ENCODE measurements around the gene NSDHL. TPM values are rescaled to one million over a fixed set of nuclear protein-coding genes. Genes with fewer than 3 reads are reported as not detected.
"Not testable (repeated sequence)": the region's sequence is repeated elsewhere in the genome, so short reads cannot be mapped to it uniquely, and the experiment has no call there.

Gene NSDHL
- total and polyA plus RNA-seq, 8 donors = 15.0 to 42.5 (median 18.3) TPM

DNA sequence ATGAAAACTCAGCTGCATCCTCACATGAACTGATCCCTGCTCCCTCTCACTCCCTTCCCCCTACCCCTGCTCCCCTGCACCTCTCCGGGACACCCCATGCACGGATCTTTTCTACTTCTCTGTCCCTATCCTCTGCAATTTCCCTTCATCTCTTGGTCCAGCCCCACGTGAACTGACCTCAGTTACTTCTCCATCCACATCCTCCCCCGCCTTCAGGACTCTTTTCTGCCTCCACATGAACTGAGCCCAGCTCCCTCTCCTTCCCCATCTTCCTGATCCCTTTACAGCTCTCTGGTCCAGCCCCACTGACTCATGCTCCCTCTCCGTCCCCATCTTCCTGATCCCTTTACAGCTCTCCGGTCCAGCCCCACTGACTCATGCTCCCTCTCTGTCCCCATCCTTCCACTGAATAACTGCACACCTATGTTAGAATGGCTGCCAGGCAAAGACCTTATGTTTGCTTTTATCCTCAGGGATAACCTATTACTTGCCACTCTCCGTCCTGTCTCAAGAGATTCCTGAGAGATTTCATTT lies 6.0 kb upstream of the NSDHL start:
- no peak for ATAC-seq
- H3K36me3 ChIP-seq = peaks cover 0 to 14% of the 10 kb centered on the region in 2 donors
- no peaks in the 10 kb centered on the region for H3K4me1 ChIP-seq
- H3K4me3 ChIP-seq = no peak overlapping the region
- intact Hi-C loops (cut with DNase I) = no loop called here
- TF ChIP-seq, protein P1, sequence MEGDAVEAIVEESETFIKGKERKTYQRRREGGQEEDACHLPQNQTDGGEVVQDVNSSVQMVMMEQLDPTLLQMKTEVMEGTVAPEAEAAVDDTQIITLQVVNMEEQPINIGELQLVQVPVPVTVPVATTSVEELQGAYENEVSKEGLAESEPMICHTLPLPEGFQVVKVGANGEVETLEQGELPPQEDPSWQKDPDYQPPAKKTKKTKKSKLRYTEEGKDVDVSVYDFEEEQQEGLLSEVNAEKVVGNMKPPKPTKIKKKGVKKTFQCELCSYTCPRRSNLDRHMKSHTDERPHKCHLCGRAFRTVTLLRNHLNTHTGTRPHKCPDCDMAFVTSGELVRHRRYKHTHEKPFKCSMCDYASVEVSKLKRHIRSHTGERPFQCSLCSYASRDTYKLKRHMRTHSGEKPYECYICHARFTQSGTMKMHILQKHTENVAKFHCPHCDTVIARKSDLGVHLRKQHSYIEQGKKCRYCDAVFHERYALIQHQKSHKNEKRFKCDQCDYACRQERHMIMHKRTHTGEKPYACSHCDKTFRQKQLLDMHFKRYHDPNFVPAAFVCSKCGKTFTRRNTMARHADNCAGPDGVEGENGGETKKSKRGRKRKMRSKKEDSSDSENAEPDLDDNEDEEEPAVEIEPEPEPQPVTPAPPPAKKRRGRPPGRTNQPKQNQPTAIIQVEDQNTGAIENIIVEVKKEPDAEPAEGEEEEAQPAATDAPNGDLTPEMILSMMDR (IDR thresholded peaks at IDR 0.05) = no peak
- no peaks in the 10 kb centered on the region for H3K9me3 ChIP-seq
- H3K27ac ChIP-seq = no peak overlapping the region
- H3K27me3 ChIP-seq = no peaks in the 10 kb centered on the region
- DNase-seq = no peak

GRCh38 chrX:152831391-152831790 lies 528 bp downstream of the NSDHL start:
- Histone ChIP-seq H3K27ac (peak overlapping the region in 1 of 2 donors; percentile 80), H3K36me3 (peaks cover 0 to 23% of the 10 kb centered on the region in 2 donors), H3K27me3 (no peaks in the 10 kb centered on the region), H3K4me1 (no peaks in the 10 kb centered on the region), H3K4me3 (peak overlapping the region; percentile 45 to 56), H3K9me3 (no peaks in the 10 kb centered on the region)
- ATAC-seq = no peak
- TF ChIP-seq, protein P1 (IDR thresholded peaks at IDR 0.05) = no peak
- no peak for DNase-seq
- intact Hi-C loops (cut with DNase I) = no loop called here

DNA sequence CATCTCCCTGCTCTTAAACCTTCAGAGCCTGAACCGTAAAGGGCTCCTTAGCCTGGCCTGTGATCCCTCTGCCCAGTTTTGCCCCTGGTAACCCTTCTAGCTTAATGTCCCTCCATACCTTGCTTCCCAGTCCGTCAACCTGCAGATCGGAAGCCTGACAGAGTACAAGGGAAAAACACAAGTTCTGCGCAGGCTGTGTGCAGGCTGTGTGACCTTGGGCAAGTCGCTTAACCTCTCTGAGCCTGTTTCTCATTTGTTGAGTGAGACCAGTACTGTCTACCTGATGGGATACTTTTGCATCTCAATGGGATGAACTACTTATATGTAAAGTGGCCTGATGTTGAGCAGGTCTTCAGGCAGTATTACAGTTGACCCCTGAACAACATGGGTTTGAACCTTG lies 1.7 kb downstream of the NSDHL start:
- ATAC-seq = no peak
- Histone ChIP-seq H3K4me3 (no peak overlapping the region), H3K27ac (no peak overlapping the region), H3K27me3 (no peaks in the 10 kb centered on the region), H3K4me1 (no peaks in the 10 kb centered on the region), H3K9me3 (no peaks in the 10 kb centered on the region), H3K36me3 (peaks cover 0 to 18% of the 10 kb centered on the region in 2 donors)
- TF ChIP-seq, protein P1 (IDR thresholded peaks at IDR 0.05) = no peak
- no peak for DNase-seq
- intact Hi-C loops (cut with DNase I) = no loop called here

- no peak for DNase-seq
- peaks cover 0 to 10% of the 10 kb centered on the region in 2 donors for H3K36me3 ChIP-seq
- H3K4me3 ChIP-seq = no peak overlapping the region
- H3K27me3 ChIP-seq = no peaks in the 10 kb centered on the region
- no peak overlapping the region for H3K27ac ChIP-seq
- no peak for ATAC-seq
- intact Hi-C loops (cut with DNase I) = no loop called here
- TF ChIP-seq, protein P1 (IDR thresholded peaks at IDR 0.05) = no peak
- no peaks in the 10 kb centered on the region for H3K4me1 ChIP-seq
- no peaks in the 10 kb centered on the region for H3K9me3 ChIP-seq
Measured at GRCh38 chrX:152833378-152833777, 2.5 kb downstream of the NSDHL start.

- H3K4me1 ChIP-seq; H3K9me3 ChIP-seq; H3K27ac ChIP-seq; H3K36me3 ChIP-seq; intact Hi-C loops (cut with DNase I); DNase-seq; ATAC-seq; H3K4me3 ChIP-seq; H3K27me3 ChIP-seq: not testable (repeated sequence)
Measured at GRCh38 chrX:152835470-152835869, 4.6 kb downstream of the NSDHL start.

DNA sequence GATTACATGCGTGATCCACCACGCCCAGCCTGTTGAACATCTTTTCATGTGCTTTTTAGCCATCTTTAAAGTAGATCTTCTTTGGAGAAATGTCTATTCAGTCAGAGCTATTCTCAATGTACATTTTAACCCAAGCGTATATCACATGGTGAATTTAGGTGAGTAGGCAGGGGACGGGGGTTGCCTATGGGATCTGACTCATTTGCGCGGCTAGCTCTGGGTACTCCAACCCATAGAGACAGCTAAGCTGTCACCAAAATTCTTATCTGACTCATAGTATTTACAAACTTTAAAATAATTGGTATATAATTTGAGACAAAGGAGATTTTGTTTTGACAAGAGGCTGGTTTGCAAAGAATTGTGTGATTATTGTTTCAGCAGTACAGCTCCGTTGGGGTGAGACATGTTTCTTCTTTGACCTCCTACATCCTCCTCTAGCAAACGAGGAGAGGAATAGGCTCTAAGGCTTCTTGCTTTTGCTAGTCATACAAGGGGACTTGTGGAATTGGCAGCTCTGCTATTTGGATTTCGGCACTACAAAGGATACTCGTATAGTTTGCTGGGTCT lies 12.0 kb downstream of the NSDHL start:
- intact Hi-C loops (cut with DNase I) = no loop called here
- ATAC-seq = no peak
- DNase-seq = no peak
- H3K4me1 ChIP-seq = no peaks in the 10 kb centered on the region
- TF ChIP-seq, protein P1 (IDR thresholded peaks at IDR 0.05) = no peak
- no peak overlapping the region for H3K4me3 ChIP-seq
- H3K9me3 ChIP-seq = no peaks in the 10 kb centered on the region
- no peak overlapping the region for H3K27ac ChIP-seq
- H3K27me3 ChIP-seq = no peaks in the 10 kb centered on the region
- peaks cover 0 to 7% of the 10 kb centered on the region in 2 donors for H3K36me3 ChIP-seq
